Measurements from ENCODE around the gene ITFG1.

- no peak for TF ChIP-seq CTCF (conservative IDR thresholded peaks at IDR 0.05; ENCODE audit: low read length)
- TF ChIP-seq EZH2phosphoT487 (IDR thresholded peaks at IDR 0.05; ENCODE audit: borderline replicate concordance): no peak
Measured at GRCh38 chr16:47310792-47311211, 150.1 kb downstream of the ITFG1 start.

All from Loucy (cell line).